Activated CD8-positive, alpha-beta T cell treated with anti-CD3 and anti-CD28 coated beads for 36 hours (primary cell): ENCODE data around the gene MYL7. TPM values are rescaled to one million over a fixed set of nuclear protein-coding genes. Genes with fewer than 3 reads are reported as not detected.

Experiments used
- ATAC-seq: fragments of 200-7000 bp; cut with Tn5 transposase; one replicate; pipeline ENCODE4 v1.10.0; 2021; ENCODE audit warnings: mild to moderate bottlenecking, moderate library complexity
- CTCF ChIA-PET: fragments of 350-600 bp; sonication (Branson Sonifier 250); formaldehyde crosslinking; loops from one replicate; lab custom pipeline; 2021; ENCODE audit warnings: antibody characterized with exemption; lab: Charles Lee
- POLR2A ChIA-PET: fragments of 350-600 bp; sonication (Branson Sonifier 250); formaldehyde crosslinking; loops from one replicate; lab custom pipeline; 2021; ENCODE audit warnings: antibody characterized with exemption; lab: Charles Lee
- DNase-seq: peaks from one replicate; pipeline ENCODE4 v3.0.0-alpha.2; 2020
- H3K27ac Mint-ChIP-seq: one replicate; pipeline ENCODE4 v1.8.0; 2021; ENCODE audit warnings: mild to moderate bottlenecking, mixed read lengths
- H3K27me3 Mint-ChIP-seq: one replicate; pipeline ENCODE4 v1.8.0; 2021; ENCODE audit warnings: mixed read lengths
- H3K36me3 Mint-ChIP-seq: one replicate; pipeline ENCODE4 v1.8.0; 2021; ENCODE audit warnings: low read depth, mixed read lengths
- H3K4me1 Mint-ChIP-seq: one replicate; pipeline ENCODE4 v1.8.0; 2021; ENCODE audit warnings: low read depth, mixed read lengths
- H3K4me3 Mint-ChIP-seq: one replicate; pipeline ENCODE4 v1.8.0; 2021; ENCODE audit warnings: mild to moderate bottlenecking, moderate library complexity, mixed read lengths
- H3K9me3 Mint-ChIP-seq: one replicate; pipeline ENCODE4 v1.8.0; 2021; ENCODE audit warnings: mixed read lengths
- intact Hi-C: fragments of 100-400 bp; cut with micrococcal nuclease; formaldehyde crosslinking; loops from one replicate; pipeline ENCODE4 v1.10.0; 2022
- total RNA-seq, 2 experiments: library from RNA; stranded (reverse); gene quantifications; one replicate each; pipeline ENCODE4 v1.2.3, GENCODE V29; 2021
- TF ChIP-seq, protein P1 (sequence below): fragments of 200-600 bp; IDR thresholded peaks from one replicate; pipeline ENCODE4 v1.8.0; 2022; ENCODE audit warnings: antibody characterized with exemption, mild to moderate bottlenecking

Gene MYL7
- total RNA-seq, 2 experiments from 2014 or later, result not detected

GRCh38 chr7:44149571-44150465 is 8.7 kb upstream of the MYL7 start:
- CTCF ChIA-PET, result no interaction called here
- Mint-ChIP-seq H3K9me3 (no peaks in the 10 kb centered on the region), H3K4me1 (peaks cover 10% of the 10 kb centered on the region), H3K4me3 (no peak overlapping the region), H3K36me3 (no peaks in the 10 kb centered on the region), H3K27ac (no peak overlapping the region), H3K27me3 (no peaks in the 10 kb centered on the region)
- TF ChIP-seq, protein P1, sequence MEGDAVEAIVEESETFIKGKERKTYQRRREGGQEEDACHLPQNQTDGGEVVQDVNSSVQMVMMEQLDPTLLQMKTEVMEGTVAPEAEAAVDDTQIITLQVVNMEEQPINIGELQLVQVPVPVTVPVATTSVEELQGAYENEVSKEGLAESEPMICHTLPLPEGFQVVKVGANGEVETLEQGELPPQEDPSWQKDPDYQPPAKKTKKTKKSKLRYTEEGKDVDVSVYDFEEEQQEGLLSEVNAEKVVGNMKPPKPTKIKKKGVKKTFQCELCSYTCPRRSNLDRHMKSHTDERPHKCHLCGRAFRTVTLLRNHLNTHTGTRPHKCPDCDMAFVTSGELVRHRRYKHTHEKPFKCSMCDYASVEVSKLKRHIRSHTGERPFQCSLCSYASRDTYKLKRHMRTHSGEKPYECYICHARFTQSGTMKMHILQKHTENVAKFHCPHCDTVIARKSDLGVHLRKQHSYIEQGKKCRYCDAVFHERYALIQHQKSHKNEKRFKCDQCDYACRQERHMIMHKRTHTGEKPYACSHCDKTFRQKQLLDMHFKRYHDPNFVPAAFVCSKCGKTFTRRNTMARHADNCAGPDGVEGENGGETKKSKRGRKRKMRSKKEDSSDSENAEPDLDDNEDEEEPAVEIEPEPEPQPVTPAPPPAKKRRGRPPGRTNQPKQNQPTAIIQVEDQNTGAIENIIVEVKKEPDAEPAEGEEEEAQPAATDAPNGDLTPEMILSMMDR, result no peak
- intact Hi-C loops, result no loop called here
- DNase-seq (no peak), ATAC-seq (no peak)
- POLR2A ChIA-PET, result no interaction called here

GRCh38 chr7:44148961-44149536 is 7.9 kb upstream of the MYL7 start:
- no peak for DNase-seq

DNA sequence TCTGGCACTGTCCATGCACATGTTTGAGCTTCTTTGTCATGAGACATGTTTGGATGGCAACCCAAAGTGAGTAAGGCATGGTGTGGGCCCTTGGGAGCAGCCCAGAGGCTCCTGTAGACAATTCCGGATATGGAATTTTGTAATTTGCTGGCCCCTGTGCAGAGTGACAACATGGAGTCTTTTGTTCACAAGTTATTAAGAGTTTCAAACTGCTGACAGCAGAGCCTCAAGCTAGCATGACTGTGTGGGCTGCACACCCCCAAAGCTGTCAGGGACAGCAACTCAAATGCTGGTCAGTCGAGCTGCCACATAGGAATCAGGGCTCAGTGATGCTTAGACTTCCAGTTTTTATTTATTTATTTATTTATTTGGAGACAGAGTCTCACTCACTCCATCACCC is 7.0 kb upstream of the MYL7 start:
- peaks cover 10% of the 10 kb centered on the region for H3K4me1 Mint-ChIP-seq
- H3K36me3 Mint-ChIP-seq, result no peaks in the 10 kb centered on the region
- DNase-seq (no peak), ATAC-seq (no peak)
- ChIA-PET POLR2A (interaction anchor here (1.0 kb wide), 1 partner anchor 46 kb away, joined by 3 read pairs; no protein-coding TSS in a partner anchor), CTCF (interaction anchor here (0.6 to 1.8 kb wide), 2 partner anchors 17 to 95 kb away, joined by 3 to 7 read pairs; no protein-coding TSS in a partner anchor)
- H3K27ac Mint-ChIP-seq, result no peak overlapping the region
- H3K9me3 Mint-ChIP-seq, result no peaks in the 10 kb centered on the region
- intact Hi-C loops, result no loop called here
- no peaks in the 10 kb centered on the region for H3K27me3 Mint-ChIP-seq
- TF ChIP-seq, protein P1, result no peak
- H3K4me3 Mint-ChIP-seq, result no peak overlapping the region

More at GRCh38 chr7:44148961-44149536, 7.9 kb upstream of the MYL7 start:
- H3K9me3 Mint-ChIP-seq, result no peaks in the 10 kb centered on the region
- peaks cover 10% of the 10 kb centered on the region for H3K4me1 Mint-ChIP-seq
- no peak overlapping the region for H3K27ac Mint-ChIP-seq
- no peaks in the 10 kb centered on the region for H3K36me3 Mint-ChIP-seq
- TF ChIP-seq, protein P1, result no peak
- H3K4me3 Mint-ChIP-seq, result no peak overlapping the region
- no peaks in the 10 kb centered on the region for H3K27me3 Mint-ChIP-seq
- no peak for ATAC-seq
- POLR2A ChIA-PET, result no interaction called here
- CTCF ChIA-PET, result no interaction called here
- intact Hi-C loops, result no loop called here

DNA sequence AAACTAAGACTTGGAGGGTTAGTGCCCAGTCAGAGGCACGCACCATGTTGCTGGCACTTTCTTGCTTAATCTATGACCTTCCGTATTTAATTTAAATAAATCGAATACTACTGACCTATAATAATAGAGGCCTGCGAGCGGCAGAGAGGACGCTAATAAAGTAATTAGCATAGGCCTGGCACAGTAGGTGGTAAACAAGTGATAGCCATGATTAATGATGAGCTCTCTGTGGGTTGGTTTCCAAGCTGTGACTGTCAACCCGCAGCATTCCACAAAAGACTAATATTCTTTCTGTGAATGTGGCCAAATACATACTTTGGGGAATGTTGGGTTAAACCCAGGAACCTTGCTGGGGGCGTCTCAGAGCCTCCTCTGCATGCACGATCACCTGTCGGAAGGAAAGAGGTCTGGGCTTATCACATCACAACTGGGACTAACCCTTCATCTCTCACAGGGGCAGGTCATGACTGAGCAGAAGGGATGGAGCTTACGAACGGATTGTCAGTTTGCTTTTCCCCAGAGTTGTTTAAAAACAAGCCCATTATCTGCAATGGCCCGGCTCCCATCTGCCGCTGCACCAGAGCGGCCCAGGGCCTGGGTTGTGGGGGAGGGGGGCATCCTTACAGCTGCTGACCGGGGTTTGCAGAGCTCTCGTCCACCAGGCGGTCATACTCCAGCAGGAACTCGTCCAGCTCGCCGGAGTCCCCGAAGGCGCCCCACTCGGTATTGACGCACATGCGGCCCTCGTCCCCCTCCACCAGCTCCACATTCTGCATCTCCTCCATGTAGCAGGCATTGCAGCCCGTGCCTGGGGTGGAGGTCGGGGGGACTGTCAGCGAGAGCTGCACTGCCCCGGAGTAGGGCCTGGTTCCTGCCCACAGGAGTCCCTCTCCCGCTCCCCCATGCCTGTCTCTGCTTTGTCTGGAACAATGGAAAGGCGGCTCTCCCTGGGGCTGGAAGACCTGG is 6.2 kb upstream of the MYL7 start:
- TF ChIP-seq, protein P1, result no peak
- Mint-ChIP-seq H3K4me1 (peaks cover 10% of the 10 kb centered on the region), H3K9me3 (no peaks in the 10 kb centered on the region), H3K36me3 (no peaks in the 10 kb centered on the region), H3K27ac (no peak overlapping the region), H3K4me3 (no peak overlapping the region), H3K27me3 (no peaks in the 10 kb centered on the region)
- DNase-seq (no peak), ATAC-seq (no peak)
- intact Hi-C loops, result no loop called here
- ChIA-PET POLR2A (interaction anchor here (0.8 to 1.0 kb wide), 2 partner anchors 47 to 100 kb away, joined by 3 read pairs; no protein-coding TSS in a partner anchor), CTCF (interaction anchor here (0.6 to 1.8 kb wide), 2 partner anchors 16 to 94 kb away, joined by 3 to 7 read pairs; no protein-coding TSS in a partner anchor)
